Thyroid gland (tissue), 4 donors: ENCODE data around the gene LRIT2. TPM values are rescaled to one million over a fixed set of nuclear protein-coding genes. Genes with fewer than 3 reads are reported as not detected.
A peak's percentile ranks its signal among the peaks of the same experiment; 100 is the strongest.

Experiments
- DNase-seq, 2 donors: peaks; one replicate each; pipeline ENCODE4 v3.0.0-alpha.2; 2019
- H3K27ac ChIP-seq, 3 donors: fragments of 200-600 bp; sonication (generic); 1 replicate in 2 of 3; 2 replicates in 1 of 3; pipeline ENCODE4 v1.5.1; 2016 to 2019; ENCODE audit warnings: mild to moderate bottlenecking in 1 of 3, moderate library complexity in 1 of 3
- H3K27me3 ChIP-seq: fragments of 200-600 bp; sonication (generic); one replicate; pipeline ENCODE4 v1.5.1; 2019
- H3K36me3 ChIP-seq, 2 donors: fragments of 200-600 bp; sonication (generic); one replicate each; pipeline ENCODE4 v1.5.1; 2016 to 2019
- H3K4me1 ChIP-seq, 2 donors: fragments of 200-600 bp; sonication (generic); one replicate each; pipeline ENCODE4 v1.5.1; 2017 to 2019
- H3K4me3 ChIP-seq, 3 donors: fragments of 200-600 bp; sonication (generic); replicated peaks in 1 of 3; 1 replicate in 2 of 3; 2 replicates in 1 of 3; pipeline ENCODE4 v1.5.1; 2016; ENCODE audit warnings: mild to moderate bottlenecking in 1 of 3
- H3K9me3 ChIP-seq: fragments of 200-600 bp; sonication (generic); one replicate; pipeline ENCODE4 v1.5.1; 2017
- CTCF ChIP-seq, 6 experiments: fragments of 200-600 bp in 3 of 6; fragments of 450-650 bp in 3 of 6; sonication (generic) in 3 of 6; IDR thresholded peaks; one replicate each; pipeline ENCODE4 v1.5.1; 2016 to 2019; ENCODE audit warnings: antibody characterized with exemption in 6 of 6, mild to moderate bottlenecking in 2 of 6, inconsistent platforms in 1 of 6, moderate library complexity in 1 of 6
- POLR2A ChIP-seq, 2 donors: fragments of 450-650 bp; IDR thresholded peaks; one replicate each; pipeline ENCODE4 v1.6.1; 2017; ENCODE audit warnings: antibody characterized with exemption in 2 of 2, mild to moderate bottlenecking in 2 of 2, moderate library complexity in 1 of 2
- whole genome bisulfite sequencing, 2 donors: methylation state at CpG; one replicate each; pipeline ENCODE4 v1.1.5; 2017; 5-methylcytosine and 5-hydroxymethylcytosine counted together
- intact Hi-C: fragments of 100-400 bp; cut with DNase I; formaldehyde crosslinking; loops from one replicate; pipeline ENCODE4 v1.15.1; 2023
- total RNA-seq, 4 donors: library from RNA; depleted of rRNA; stranded (reverse); fragments of >200 nt; gene quantifications; one replicate each; pipeline ENCODE4 v1.2.3, GENCODE V29; 2016

LRIT2 gene
- total RNA-seq, 4 donors from 2014 or later: not detected

- H3K4me1 ChIP-seq: no peaks in the 10 kb centered on the region
- TF ChIP-seq POLR2A (IDR thresholded peaks at IDR 0.05): no peak
- no peaks in the 10 kb centered on the region for H3K36me3 ChIP-seq
- no peaks in the 10 kb centered on the region for H3K9me3 ChIP-seq
- no peak overlapping the region for H3K4me3 ChIP-seq
- H3K27ac ChIP-seq: no peak overlapping the region
- intact Hi-C loops: no loop called here
- 81 to 93% methylated on average over 7 of the region's 8 CpGs for WGBS, 2 donors
- no peak for DNase-seq
- H3K27me3 ChIP-seq: no peaks in the 10 kb centered on the region
Measured at GRCh38 chr10:84221916-84222315, 3.4 kb downstream of the LRIT2 start.

- no peak overlapping the region for H3K4me3 ChIP-seq
- H3K27me3 ChIP-seq: no peaks in the 10 kb centered on the region
- no peak overlapping the region for H3K27ac ChIP-seq
- no peak for DNase-seq
- H3K36me3 ChIP-seq: no peaks in the 10 kb centered on the region
- H3K9me3 ChIP-seq: no peaks in the 10 kb centered on the region
- 91 to 92% methylated on average over 4 of the region's 4 CpGs for WGBS, 2 donors
- intact Hi-C loops: no loop called here
- H3K4me1 ChIP-seq: no peaks in the 10 kb centered on the region
- TF ChIP-seq POLR2A (IDR thresholded peaks at IDR 0.05): no peak
Measured at GRCh38 chr10:84217746-84218145, 7.6 kb downstream of the LRIT2 start.

- H3K27me3 ChIP-seq: no peaks in the 10 kb centered on the region
- WGBS, 2 donors: 76 to 83% methylated on average over 5 to 9 of the region's 9 CpGs
- TF ChIP-seq POLR2A (IDR thresholded peaks at IDR 0.05) (no peak), CTCF (IDR thresholded peaks at IDR 0.05) (no peak)
- no peak overlapping the region for H3K4me3 ChIP-seq
- H3K9me3 ChIP-seq: no peaks in the 10 kb centered on the region
- H3K36me3 ChIP-seq: no peaks in the 10 kb centered on the region
- intact Hi-C loops: no loop called here
- H3K27ac ChIP-seq: no peak overlapping the region
- no peak for DNase-seq
- no peaks in the 10 kb centered on the region for H3K4me1 ChIP-seq
Measured at GRCh38 chr10:84216834-84217233, 8.5 kb downstream of the LRIT2 start.

GRCh38 chr10:84214612-84215235 is 10.6 kb downstream of the LRIT2 start:
- no peaks in the 10 kb centered on the region for H3K27me3 ChIP-seq
- no peaks in the 10 kb centered on the region for H3K36me3 ChIP-seq
- H3K27ac ChIP-seq: no peak overlapping the region
- WGBS, 2 donors: 57 to 59% methylated on average over 11 to 12 of the region's 12 CpGs
- peak in 1 of 2 donors; percentile 10 for DNase-seq
- H3K4me1 ChIP-seq: no peaks in the 10 kb centered on the region
- TF ChIP-seq CTCF (IDR thresholded peaks at IDR 0.05) (peak in 3 of 6 experiments; percentile 13 to 41 (median 32)), POLR2A (IDR thresholded peaks at IDR 0.05) (no peak)
- H3K9me3 ChIP-seq: no peaks in the 10 kb centered on the region
- no peak overlapping the region for H3K4me3 ChIP-seq
- intact Hi-C loops: no loop called here

- Histone ChIP-seq H3K4me3 (no peak overlapping the region), H3K27me3 (no peaks in the 10 kb centered on the region), H3K27ac (no peak overlapping the region), H3K9me3 (no peaks in the 10 kb centered on the region), H3K36me3 (no peaks in the 10 kb centered on the region), H3K4me1 (no peaks in the 10 kb centered on the region)
- WGBS, 2 donors: 62 to 79% methylated on average over 12 to 20 of the region's 25 CpGs
- TF ChIP-seq CTCF (IDR thresholded peaks at IDR 0.05): no peak
- no peak for TF ChIP-seq POLR2A (IDR thresholded peaks at IDR 0.05)
- peak in 1 of 2 donors; percentile 14 for DNase-seq
- intact Hi-C loops: no loop called here
Measured at GRCh38 chr10:84214046-84214572, 11.2 kb downstream of the LRIT2 start.

GRCh38 chr10:84213076-84213475 is 12.3 kb downstream of the LRIT2 start:
- 89 to 92% methylated on average over 10 to 11 of the region's 11 CpGs for WGBS, 2 donors
- Histone ChIP-seq H3K27me3 (no peaks in the 10 kb centered on the region), H3K27ac (no peak overlapping the region), H3K9me3 (no peaks in the 10 kb centered on the region), H3K4me3 (no peak overlapping the region), H3K36me3 (no peaks in the 10 kb centered on the region), H3K4me1 (no peaks in the 10 kb centered on the region)
- intact Hi-C loops: no loop called here
- TF ChIP-seq POLR2A (IDR thresholded peaks at IDR 0.05): no peak
- no peak for TF ChIP-seq CTCF (IDR thresholded peaks at IDR 0.05)
- no peak for DNase-seq
